HCT116 (cell line): ENCODE results near the gene FBXO42. TPM values are rescaled to one million over a fixed set of nuclear protein-coding genes. Genes with fewer than 3 reads are reported as not detected.

Experiments
- ATAC-seq: fragments of 200-7000 bp; cut with Tn5 transposase; 2 replicates; pipeline ENCODE4 v1.9.1; 2020; ENCODE audit warnings: mild to moderate bottlenecking, moderate library complexity
- BruUV-seq: library from RNA; stranded (reverse); fragments of 400-500 nt; replicated peaks from 2 replicates; lab custom pipeline; 2021; lab: Mats Ljungman, UMichigan
- CTCF ChIA-PET: fragments of 300-600 bp; sonication (Branson Sonifier 250); formaldehyde crosslinking; loops from one replicate; lab custom pipeline; 2021; ENCODE audit warnings: antibody characterized with exemption; lab: Charles Lee
- POLR2A ChIA-PET: fragments of 300-600, 350-600 bp; sonication (Branson Sonifier 250); formaldehyde crosslinking; loops from one replicate; lab custom pipeline; 2021; ENCODE audit warnings: antibody characterized with exemption; lab: Charles Lee
- RAD21 ChIA-PET, 2 experiments: fragments of 300-600 bp; sonication (Branson Sonifier 250); formaldehyde crosslinking; loops; one replicate each; lab custom pipeline; 2023; ENCODE audit warnings: low total read pairs in 2 of 2; ENCODE audit not compliant: uncharacterized antibody in 2 of 2, unreplicated experiment in 2 of 2, low non-redundant PET in 1 of 2; lab: Charles Lee
- DNase-seq: peaks from one replicate; pipeline ENCODE4 v3.0.0-alpha.2; 2010; ENCODE audit warnings: low read depth, low spot score
- H2AFZ ChIP-seq: fragments of 200-600 bp; shearing (Covaris generic), sonication (generic); 2 replicates; pipeline ENCODE4 v1.6.1; 2017; ENCODE audit warnings: low read depth, mixed run types, mixed read lengths, antibody characterized with exemption, low read length; ENCODE audit not compliant: poor library complexity, severe bottlenecking
- H3K27ac ChIP-seq: 2 replicates; pipeline ENCODE4 v1.5.1; 2012; ENCODE audit warnings: low read depth, low read length
- H3K27me3 ChIP-seq: fragments of 200-600 bp; sonication (generic); 2 replicates; pipeline ENCODE4 v1.6.1; 2016; ENCODE audit warnings: mixed run types, low read length, mixed read lengths; ENCODE audit not compliant: insufficient read depth
- H3K36me3 ChIP-seq, 2 experiments: fragments of 200-500 bp in 1 of 2; fragments of 200-600 bp in 1 of 2; sonication (Bioruptor generic) in 1 of 2; sonication (generic) in 1 of 2; 2 replicates each; pipeline versions ENCODE4 v1.5.1 to v1.6.1; 2014 to 2016; ENCODE audit warnings: low read length in 2 of 2, inconsistent platforms in 1 of 2, mixed read lengths in 1 of 2, mixed run types in 1 of 2; ENCODE audit not compliant: insufficient read depth in 2 of 2, control insufficient read depth in 1 of 2
- H3K4me1 ChIP-seq, 2 experiments: fragments of 200-600 bp in 1 of 2; sonication (generic) in 1 of 2; 2 replicates each; pipeline versions ENCODE4 v1.5.1 to v1.6.1; 2012 to 2017; ENCODE audit warnings: low read length in 2 of 2, inconsistent platforms in 1 of 2, mild to moderate bottlenecking in 1 of 2, mixed read lengths in 1 of 2, mixed run types in 1 of 2, moderate library complexity in 1 of 2; ENCODE audit not compliant: insufficient read depth in 2 of 2, control insufficient read depth in 1 of 2
- H3K4me2 ChIP-seq: fragments of 200-600 bp; sonication (generic); 2 replicates; pipeline ENCODE4 v1.6.1; 2017; ENCODE audit warnings: mixed run types, low read length, mixed read lengths
- H3K4me3 ChIP-seq, 2 experiments: fragments of 200-600 bp in 1 of 2; sonication (generic) in 1 of 2; replicated peaks in 1 of 2; 2 replicates each; pipeline ENCODE4 v1.5.1; 2011 to 2016; ENCODE audit warnings: low read length in 2 of 2, control low read depth in 1 of 2, low read depth in 1 of 2, mild to moderate bottlenecking in 1 of 2, mixed read lengths in 1 of 2, mixed run types in 1 of 2
- H3K79me2 ChIP-seq: fragments of 200-600 bp; sonication (generic); 2 replicates; pipeline ENCODE4 v1.6.1; 2017; ENCODE audit warnings: mild to moderate bottlenecking, mixed run types, low read length, moderate library complexity, mixed read lengths; ENCODE audit not compliant: insufficient read depth
- H3K9ac ChIP-seq: fragments of 200-600 bp; sonication (generic); 2 replicates; pipeline ENCODE4 v1.6.1; 2016; ENCODE audit warnings: low read length, mixed read lengths
- H3K9me2 ChIP-seq: fragments of 200-600 bp; sonication (generic), shearing (Covaris generic); 2 replicates; pipeline ENCODE4 v1.6.1; 2017; ENCODE audit warnings: mixed run types, mild to moderate bottlenecking, moderate library complexity; ENCODE audit not compliant: insufficient read depth
- H3K9me3 ChIP-seq, 2 experiments: fragments of 200-500 bp in 1 of 2; fragments of 200-600 bp in 1 of 2; sonication (Bioruptor generic) in 1 of 2; sonication (generic) in 1 of 2; 2 replicates each; pipeline ENCODE4 v1.6.1; 2014 to 2017; ENCODE audit warnings: low read length in 2 of 2, mixed read lengths in 2 of 2, inconsistent platforms in 1 of 2, low read depth in 1 of 2, mild to moderate bottlenecking in 1 of 2, mixed run types in 1 of 2, moderate library complexity in 1 of 2; ENCODE audit not compliant: control insufficient read depth in 1 of 2, insufficient read depth in 1 of 2
- H4K20me1 ChIP-seq: fragments of 200-600 bp; sonication (generic), shearing (Covaris generic); 2 replicates; pipeline ENCODE4 v1.6.1; 2017; ENCODE audit warnings: mixed run types, mild to moderate bottlenecking, moderate library complexity; ENCODE audit not compliant: insufficient read depth
- ATF3 ChIP-seq: IDR thresholded peaks from 2 replicates; pipeline ENCODE4 v1.6.1; 2012
- CBX3 ChIP-seq: IDR thresholded peaks from 2 replicates; pipeline ENCODE4 v1.6.1; 2012; ENCODE audit warnings: low read depth
- CTCF ChIP-seq, 3 experiments: fragments of 200-600 bp in 1 of 3; sonication (generic) in 1 of 3; IDR thresholded peaks in 2 of 3; conservative IDR thresholded peaks in 1 of 3; 2 replicates each; pipeline ENCODE4 v1.5.1; 2012 to 2017; ENCODE audit warnings: low read depth in 2 of 3, low read length in 2 of 3, antibody characterized with exemption in 1 of 3, borderline replicate concordance in 1 of 3, control low read depth in 1 of 3, mild to moderate bottlenecking in 1 of 3, mixed read lengths in 1 of 3, mixed run types in 1 of 3, moderate library complexity in 1 of 3; ENCODE audit not compliant: insufficient read depth in 1 of 3
- EGR1 ChIP-seq: IDR thresholded peaks from 2 replicates; pipeline ENCODE4 v1.6.1; 2012; ENCODE audit warnings: low read depth
- EZH2 ChIP-seq: fragments of 200-600 bp; sonication (generic); IDR thresholded peaks from 2 replicates; pipeline ENCODE4 v1.6.1; 2017; ENCODE audit warnings: antibody characterized with exemption, mixed run types
- EZH2phosphoT487 ChIP-seq: fragments of 200-600 bp; IDR thresholded peaks from 2 replicates; pipeline ENCODE4 v1.6.1; 2018; ENCODE audit warnings: antibody characterized with exemption, borderline replicate concordance
- JUND ChIP-seq: IDR thresholded peaks from 2 replicates; pipeline ENCODE4 v1.6.1; 2012
- MAX ChIP-seq: IDR thresholded peaks from 2 replicates; pipeline ENCODE4 v1.6.1; 2012
- POLR2A ChIP-seq: IDR thresholded peaks from 2 replicates; pipeline ENCODE4 v1.7.0; 2011; ENCODE audit warnings: borderline replicate concordance; ENCODE audit not compliant: insufficient read depth, insufficient read length; ENCODE audit errors: extremely low read depth
- REST ChIP-seq: IDR thresholded peaks from 2 replicates; pipeline ENCODE4 v1.6.1; 2012; ENCODE audit warnings: low read depth
- SP1 ChIP-seq: IDR thresholded peaks from 2 replicates; pipeline ENCODE4 v1.6.1; 2012; ENCODE audit warnings: low read depth
- TCF7L2 ChIP-seq: IDR thresholded peaks from 2 replicates; pipeline ENCODE4 v1.7.0; 2011; ENCODE audit warnings: borderline replicate concordance, inconsistent platforms; ENCODE audit not compliant: insufficient read depth, insufficient read length; ENCODE audit errors: extremely low read depth
- YY1 ChIP-seq: IDR thresholded peaks from 2 replicates; pipeline ENCODE4 v1.6.1; 2011; ENCODE audit warnings: low read length, low read depth, moderate library complexity, mild to moderate bottlenecking; ENCODE audit not compliant: insufficient replicate concordance; ENCODE audit errors: extremely low read depth
- ZBTB33 ChIP-seq: IDR thresholded peaks from 2 replicates; pipeline ENCODE4 v1.6.1; 2011; ENCODE audit warnings: mild to moderate bottlenecking, low read length, moderate library complexity; ENCODE audit not compliant: insufficient replicate concordance; ENCODE audit errors: extremely low read depth
- ZNF274 ChIP-seq: fragments of 200-500 bp; sonication (Bioruptor generic); IDR thresholded peaks from 2 replicates; pipeline ENCODE4 v1.6.1; 2014; ENCODE audit warnings: mild to moderate bottlenecking, low read depth, low read length, inconsistent platforms
- intact Hi-C: fragments of 100-400 bp; cut with micrococcal nuclease; formaldehyde crosslinking; loops from 2 replicates; pipeline ENCODE4 v1.10.0; 2022
- total RNA-seq: library from RNA; stranded (reverse); gene quantifications from one replicate; pipeline ENCODE4 v1.2.1, GENCODE V29; 2021; ENCODE audit not compliant: unreplicated experiment

FBXO42 gene
- total RNA-seq, 1 experiment from 2014 or later = 20.6 TPM

GRCh38 chr1:16349847-16350406 lies 2.4 kb downstream of the FBXO42 start:
- Histone ChIP-seq H3K9me3 (no peaks in the 10 kb centered on the region), H3K4me1 (peaks cover 23 to 39% of the 10 kb centered on the region in 2 experiments), H3K79me2 (peaks cover 70% of the 10 kb centered on the region), H4K20me1 (peaks cover 4% of the 10 kb centered on the region; the same call in 1 of the 2 replicates), H2AFZ (no peak overlapping the region), H3K4me2 (peak overlapping the region; percentile 12; the same call in 1 of the 2 replicates), H3K4me3 (no peak overlapping the region), H3K27ac (no peak overlapping the region), H3K36me3 (no peaks in the 10 kb centered on the region), H3K27me3 (no peaks in the 10 kb centered on the region), H3K9me2 (no peaks in the 10 kb centered on the region), H3K9ac (no peak overlapping the region)
- CTCF ChIA-PET = no interaction called here
- DNase-seq (no peak), ATAC-seq (no peak)
- POLR2A ChIA-PET = no interaction called here
- intact Hi-C loops = no loop called here
- RAD21 ChIA-PET = no interaction called here
- no TSS peak for BruUV-seq
- no peak for TF ChIP-seq TCF7L2
- TF ChIP-seq SP1 = no peak
- TF ChIP-seq ZNF274 = no peak
- no peak for TF ChIP-seq EGR1
- no peak for TF ChIP-seq EZH2phosphoT487
- TF ChIP-seq POLR2A = no peak
- no peak for TF ChIP-seq CTCF (IDR thresholded peaks at IDR 0.05 in 2 of 3, conservative IDR thresholded peaks at IDR 0.05 in 1 of 3; ENCODE audit: borderline replicate concordance in 1 of 3, insufficient read depth in 1 of 3, low read depth in 2 of 3, low read length in 2 of 3)
- no peak for TF ChIP-seq ATF3
- TF ChIP-seq MAX = no peak
- TF ChIP-seq YY1 = no peak
- TF ChIP-seq CBX3 = no peak
- TF ChIP-seq EZH2 = no peak
- no peak for TF ChIP-seq REST
- no peak for TF ChIP-seq JUND
- no peak for TF ChIP-seq ZBTB33
